A549 (cell line): ENCODE data around the gene SPG11.

ENCODE experiments used
- CHD2 ChIP-seq: fragments of 150-350 bp; IDR thresholded peaks from 2 replicates; pipeline ENCODE4 v1.6.1; 2014; ENCODE audit warnings: low read length; ENCODE audit not compliant: partially characterized antibody
- EP300 ChIP-seq, 2 experiments: fragments of >200 bp; sonication (Bioruptor Twin); formaldehyde crosslinking; IDR thresholded peaks; 2 replicates in 1 of 2; 3 replicates in 1 of 2; pipeline ENCODE4 v1.6.1; 2016 to 2017
- ESRRA ChIP-seq: fragments of 150-350 bp; IDR thresholded peaks from 2 replicates; pipeline ENCODE4 v1.6.1; 2014; ENCODE audit warnings: mild to moderate bottlenecking, low read length, borderline replicate concordance
- HDAC2 ChIP-seq: fragments of 200-600 bp; sonication (generic); IDR thresholded peaks from 2 replicates; pipeline ENCODE4 v1.6.1; 2016
- MYC ChIP-seq: IDR thresholded peaks from 2 replicates; pipeline ENCODE4 v1.6.1; 2012; ENCODE audit warnings: mild to moderate bottlenecking, inconsistent platforms, low read length, improper control_type of control experiment, borderline replicate concordance
- POLR2A ChIP-seq: IDR thresholded peaks from 2 replicates; pipeline ENCODE4 v1.6.1; 2012; ENCODE audit warnings: mild to moderate bottlenecking, low read length
- POLR2AphosphoS2 ChIP-seq: conservative IDR thresholded peaks from 2 replicates; pipeline ENCODE4 v1.6.1; 2012; ENCODE audit warnings: low read length, improper control_type of control experiment, inconsistent platforms
- SREBF2 ChIP-seq: fragments of 450-650 bp; IDR thresholded peaks from 2 replicates; pipeline ENCODE4 v1.6.1; 2014; ENCODE audit warnings: mild to moderate bottlenecking, moderate library complexity
- TF ChIP-seq, protein P1 (sequence below): fragments of >200 bp; sonication (Bioruptor Twin); formaldehyde crosslinking; IDR thresholded peaks from 3 replicates; pipeline ENCODE4 v1.5.1; 2016

DNA sequence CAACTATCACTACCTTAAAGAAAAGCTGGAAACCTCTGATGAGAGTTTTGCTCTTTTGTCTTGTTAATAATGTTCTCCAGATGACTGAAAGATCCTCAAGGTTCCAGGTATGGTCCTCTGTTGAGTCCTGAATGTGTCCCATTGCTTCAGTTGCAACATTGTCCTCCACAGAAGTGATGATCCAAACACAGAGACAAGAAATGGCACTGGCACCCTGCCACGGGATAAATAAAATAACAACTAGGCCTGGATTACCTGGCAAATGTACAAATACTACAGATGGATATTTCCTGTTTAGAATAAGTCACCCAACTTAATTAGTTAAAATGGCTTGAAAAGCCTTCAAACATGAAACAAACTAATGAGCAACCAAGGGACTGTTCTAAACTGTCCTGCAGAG lies 68.2 kb downstream of the SPG11 start:
- TF ChIP-seq ESRRA = no peak
- no peak for TF ChIP-seq MYC
- TF ChIP-seq, protein P1, sequence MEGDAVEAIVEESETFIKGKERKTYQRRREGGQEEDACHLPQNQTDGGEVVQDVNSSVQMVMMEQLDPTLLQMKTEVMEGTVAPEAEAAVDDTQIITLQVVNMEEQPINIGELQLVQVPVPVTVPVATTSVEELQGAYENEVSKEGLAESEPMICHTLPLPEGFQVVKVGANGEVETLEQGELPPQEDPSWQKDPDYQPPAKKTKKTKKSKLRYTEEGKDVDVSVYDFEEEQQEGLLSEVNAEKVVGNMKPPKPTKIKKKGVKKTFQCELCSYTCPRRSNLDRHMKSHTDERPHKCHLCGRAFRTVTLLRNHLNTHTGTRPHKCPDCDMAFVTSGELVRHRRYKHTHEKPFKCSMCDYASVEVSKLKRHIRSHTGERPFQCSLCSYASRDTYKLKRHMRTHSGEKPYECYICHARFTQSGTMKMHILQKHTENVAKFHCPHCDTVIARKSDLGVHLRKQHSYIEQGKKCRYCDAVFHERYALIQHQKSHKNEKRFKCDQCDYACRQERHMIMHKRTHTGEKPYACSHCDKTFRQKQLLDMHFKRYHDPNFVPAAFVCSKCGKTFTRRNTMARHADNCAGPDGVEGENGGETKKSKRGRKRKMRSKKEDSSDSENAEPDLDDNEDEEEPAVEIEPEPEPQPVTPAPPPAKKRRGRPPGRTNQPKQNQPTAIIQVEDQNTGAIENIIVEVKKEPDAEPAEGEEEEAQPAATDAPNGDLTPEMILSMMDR = no peak
- TF ChIP-seq CHD2 = no peak
- no peak for TF ChIP-seq POLR2AphosphoS2
- TF ChIP-seq HDAC2 = no peak
- no peak for TF ChIP-seq EP300 (IDR thresholded peaks at IDR 0.05)
- no peak for TF ChIP-seq POLR2A
- no peak for TF ChIP-seq SREBF2
